Mammary epithelial cell (primary cell): ENCODE measurements around the gene ABI3.

Experiments
- EZH2 ChIP-seq: IDR thresholded peaks from 2 replicates; pipeline ENCODE4 v1.6.1; 2012; ENCODE audit warnings: low read length, inconsistent platforms, borderline replicate concordance
- TF ChIP-seq, protein P1 (sequence below), 2 donors: IDR thresholded peaks in 1 of 2; conservative IDR thresholded peaks in 1 of 2; 2 replicates each; pipeline ENCODE4 v1.5.1; 2011 to 2012; ENCODE audit warnings: inconsistent platforms in 2 of 2, low read length in 2 of 2, mild to moderate bottlenecking in 2 of 2, control low read depth in 1 of 2, low read depth in 1 of 2; ENCODE audit not compliant: insufficient read depth in 1 of 2; ENCODE audit errors: extremely low read depth in 1 of 2

DNA sequence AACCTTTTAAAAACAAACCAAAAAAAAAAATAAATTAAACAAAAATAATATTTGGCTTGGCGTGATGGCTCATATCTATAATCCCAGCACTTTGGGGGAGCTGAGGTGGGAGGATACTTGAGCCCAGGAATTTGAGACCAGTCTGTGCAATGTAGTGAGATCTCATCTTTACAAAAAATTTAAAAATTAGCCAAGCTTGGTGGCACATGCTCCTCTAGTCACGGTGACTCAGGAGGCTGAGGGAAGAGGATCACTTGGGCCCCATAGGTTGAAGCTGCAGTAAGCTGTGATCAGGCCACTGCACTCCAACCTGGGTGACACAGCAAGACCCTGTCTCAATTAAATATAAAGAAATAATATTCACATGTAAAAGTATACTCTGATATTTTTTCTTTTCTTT lies 12.3 kb upstream of the ABI3 start:
- TF ChIP-seq, protein P1, sequence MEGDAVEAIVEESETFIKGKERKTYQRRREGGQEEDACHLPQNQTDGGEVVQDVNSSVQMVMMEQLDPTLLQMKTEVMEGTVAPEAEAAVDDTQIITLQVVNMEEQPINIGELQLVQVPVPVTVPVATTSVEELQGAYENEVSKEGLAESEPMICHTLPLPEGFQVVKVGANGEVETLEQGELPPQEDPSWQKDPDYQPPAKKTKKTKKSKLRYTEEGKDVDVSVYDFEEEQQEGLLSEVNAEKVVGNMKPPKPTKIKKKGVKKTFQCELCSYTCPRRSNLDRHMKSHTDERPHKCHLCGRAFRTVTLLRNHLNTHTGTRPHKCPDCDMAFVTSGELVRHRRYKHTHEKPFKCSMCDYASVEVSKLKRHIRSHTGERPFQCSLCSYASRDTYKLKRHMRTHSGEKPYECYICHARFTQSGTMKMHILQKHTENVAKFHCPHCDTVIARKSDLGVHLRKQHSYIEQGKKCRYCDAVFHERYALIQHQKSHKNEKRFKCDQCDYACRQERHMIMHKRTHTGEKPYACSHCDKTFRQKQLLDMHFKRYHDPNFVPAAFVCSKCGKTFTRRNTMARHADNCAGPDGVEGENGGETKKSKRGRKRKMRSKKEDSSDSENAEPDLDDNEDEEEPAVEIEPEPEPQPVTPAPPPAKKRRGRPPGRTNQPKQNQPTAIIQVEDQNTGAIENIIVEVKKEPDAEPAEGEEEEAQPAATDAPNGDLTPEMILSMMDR (conservative IDR thresholded peaks at IDR 0.05 in 1 of 2, IDR thresholded peaks at IDR 0.05 in 1 of 2; ENCODE audit: extremely low read depth in 1 of 2, insufficient read depth in 1 of 2, low read depth in 1 of 2, low read length in 2 of 2): no peak
- TF ChIP-seq EZH2: no peak
